ENCODE measurements around the gene CLIC4. TPM values are rescaled to one million over a fixed set of nuclear protein-coding genes. Genes with fewer than 3 reads are reported as not detected.

The CLIC4 gene
- total and polyA plus RNA-seq, 9 of the 15 experiments (the other 6 are each of a cell fraction or from before 2014, with no cell fraction given), result 16.0 to 67.5 (median 38.4) TPM

- TF ChIP-seq ATF3 (IDR thresholded peaks at IDR 0.05) (peak; percentile 97), ATF3 (CRISPR knock-in tag; conservative IDR thresholded peaks at IDR 0.05) (peak; percentile 91), RBM15 (IDR thresholded peaks at IDR 0.05; ENCODE audit: insufficient read depth, low read length) (no peak), RBFOX2 (IDR thresholded peaks at IDR 0.05; ENCODE audit: low read depth, low read length) (peak; percentile 4), XRCC5 (IDR thresholded peaks at IDR 0.05; ENCODE audit: low read depth, low read length) (no peak), ARNT (IDR thresholded peaks at IDR 0.05) (peak in 1 of 2 experiments; percentile 47; a peak in 1 of 4 replicates), MECOM (CRISPR knock-in tag; IDR thresholded peaks at IDR 0.05) (no peak), SIN3B (IDR thresholded peaks at IDR 0.05; ENCODE audit: low read depth) (0 out of 2 replicates have a peak, but pooled peaks have one; percentile 55), FOXM1 (IDR thresholded peaks at IDR 0.05; ENCODE audit: low read depth) (peak; percentile 27; the same call in 1 of the 2 replicates), FOXM1 (CRISPR knock-in tag; IDR thresholded peaks at IDR 0.05; ENCODE audit: low read depth) (no peak), E2F8 (IDR thresholded peaks at IDR 0.05; ENCODE audit: low read depth, partially characterized antibody) (no peak), ZNF239 (CRISPR knock-in tag; IDR thresholded peaks at IDR 0.05) (no peak), DLX4 (CRISPR knock-in tag; IDR thresholded peaks at IDR 0.05) (no peak), MTA1 (IDR thresholded peaks at IDR 0.05; ENCODE audit: borderline replicate concordance) (no peak), MAFF (IDR thresholded peaks at IDR 0.05; ENCODE audit: low read length) (no peak), SRSF1 (IDR thresholded peaks at IDR 0.05; ENCODE audit: low read depth, low read length) (no peak), LEF1 (IDR thresholded peaks at IDR 0.05) (peak; percentile 40), ZBTB2 (IDR thresholded peaks at IDR 0.05) (no peak), MEF2D (tag; conservative IDR thresholded peaks at IDR 0.05; ENCODE audit: low read depth) (no peak), JUND (IDR thresholded peaks at IDR 0.05; ENCODE audit: borderline replicate concordance, low read depth, low read length) (peak; percentile 60; the same call in 1 of the 2 replicates), JUND (tag; IDR thresholded peaks at IDR 0.05; ENCODE audit: borderline replicate concordance, low read depth, low read length) (0 out of 3 replicates have a peak, but pooled peaks have one; percentile 9), C11orf30 (IDR thresholded peaks at IDR 0.05; ENCODE audit: low read depth) (no peak), MAZ (CRISPR knock-in tag; conservative IDR thresholded peaks at IDR 0.05 in 1 of 2, IDR thresholded peaks at IDR 0.05 in 1 of 2) (peak in 1 of 2 experiments; percentile 16; a peak in 2 of 4 replicates), KDM5B (IDR thresholded peaks at IDR 0.05; ENCODE audit: insufficient replicate concordance, low read depth, low read length) (no peak), ZNF316 (IDR thresholded peaks at IDR 0.05) (no peak)
These were observed 615 bp downstream of the CLIC4 start (continued) for GRCh38 chr1:24745711-24746413.

All from K562 (cell line).